Heart right ventricle (tissue), 16 donors: ENCODE data around the gene NEDD4L. TPM values are rescaled to one million over a fixed set of nuclear protein-coding genes. Genes with fewer than 3 reads are reported as not detected.
A peak's percentile ranks its signal among the peaks of the same experiment; 100 is the strongest.

ENCODE experiments used
- ATAC-seq, 8 donors: fragments of 200-7000 bp; cut with Tn5 transposase; one replicate each; pipeline ENCODE4 v1.9.1; 2020; ENCODE audit warnings: mild to moderate bottlenecking in 8 of 8, moderate library complexity in 8 of 8, moderate number of reproducible peaks in 1 of 8
- DNase-seq, 2 donors: peaks; one replicate each; pipeline ENCODE4 v3.0.0-alpha.2; 2020
- H3K27ac ChIP-seq, 10 donors: fragments of 200-600 bp; sonication (generic) in 2 of 10; one replicate each; pipeline versions ENCODE4 v1.5.0 to v1.8.0; 2020 to 2022; ENCODE audit warnings: mild to moderate bottlenecking in 3 of 10
- H3K27me3 ChIP-seq, 7 donors: fragments of 200-600 bp; one replicate each; pipeline ENCODE4 v1.8.0; 2021 to 2022; ENCODE audit warnings: mild to moderate bottlenecking in 2 of 7
- H3K36me3 ChIP-seq, 9 donors: fragments of 200-600 bp; sonication (generic) in 1 of 9; one replicate each; pipeline versions ENCODE4 v1.5.0 to v1.8.0; 2020 to 2022; ENCODE audit warnings: mild to moderate bottlenecking in 2 of 9
- H3K4me1 ChIP-seq, 9 donors: fragments of 200-600 bp; sonication (generic) in 1 of 9; one replicate each; pipeline versions ENCODE4 v1.5.0 to v1.8.0; 2020 to 2022; ENCODE audit warnings: mild to moderate bottlenecking in 4 of 9
- H3K4me3 ChIP-seq, 10 donors: fragments of 200-600 bp; sonication (generic) in 2 of 10; one replicate each; pipeline versions ENCODE4 v1.5.0 to v1.8.0; 2020 to 2022; ENCODE audit warnings: mild to moderate bottlenecking in 7 of 10, moderate library complexity in 2 of 10
- H3K9me3 ChIP-seq, 11 donors: fragments of 200-600 bp in 10 of 11; sonication (generic) in 2 of 11; one replicate each; pipeline versions ENCODE4 v1.5.0 to v1.8.0; 2013 to 2022; ENCODE audit warnings: mild to moderate bottlenecking in 2 of 11, control low read depth in 1 of 11, moderate library complexity in 1 of 11
- CTCF ChIP-seq, 9 donors: fragments of 200-600 bp; sonication (generic) in 2 of 9; IDR thresholded peaks; one replicate each; pipeline versions ENCODE4 v1.5.0 to v1.8.0; 2021 to 2022; ENCODE audit warnings: antibody characterized with exemption in 9 of 9, mild to moderate bottlenecking in 5 of 9, moderate library complexity in 1 of 9
- WGBS, 2 donors: extraction: QIAGEN DNeasy Blood & Tissue Kit; methylation state at CpG; one replicate each; pipeline ENCODE4 v1.1.7; 2013; ENCODE audit warnings: inconsistent platforms in 1 of 2; 5-methylcytosine and 5-hydroxymethylcytosine counted together
- intact Hi-C, 10 donors: fragments of 100-400 bp; cut with DNase I; formaldehyde crosslinking; loops; one replicate each; pipeline versions ENCODE4 v1.11.1 to v1.14.2; 2022
- polyA plus RNA-seq, 2 donors: library from polyadenylated mRNA; stranded (reverse); fragments of 200-250 nt; gene quantifications; one replicate each; pipeline ENCODE4 v1.2.3, GENCODE V29; 2013
- total RNA-seq, 10 donors: library from RNA; stranded (reverse); fragmentation: NEBNext Ultra II Directional in 3 of 10; extraction: Animal tissue kit (Norgen Biotek cat#: 25700) in 3 of 10; gene quantifications; one replicate each; pipeline versions ENCODE4 v1.2.1 to v1.2.4, GENCODE V29; 2021 to 2023
- donor health status: Arrhythmogenic right ventricular cardiomyopathy.
- donor health status: ischemic (EF 13 %, LVEDD 7.1; RV severe dilation, severe dysfunction).
- donor health status: healthy with polysubstance abuse.
- donor health status: DM: no; HTN: yes; CAD: no.
- donor health status: DM: no; HTN: no; CAD: no.
- donor health status: ischemic (EF 25% LVEDD 6.9; RV normal size, moderate dysfunction).
- donor health status: ischemic (EF 25% LVEDD 5.7; RV mildly dilated, moderate dysfunction).
- donor health status: healthy.
- donor health status: DM: yes; HTN: yes; CAD: no.
- donor health status: Ischemic cardiomyopathy.
- donor health status: ischemic (EF 35%, LVEDD 5.7; RV mildly dilated, moderate dysfunction).
- donor health status: nonischemic (EF 11% LVEDD 7.7; RV severe dilation, severe dysfunction).
- donor health status: DM: yes; HTN: yes; CAD: no.
- donor health status: PGD.
- donor health status: ischemic (EF 29% LVEDD 5.4; RV normal size, mild dysfunction).
- donor health status: nonischemic (EF 23%, LVEDD 6.1; RV moderate dilation, normal function).

Gene NEDD4L
- total and polyA plus RNA-seq, 12 donors = 9.6 to 67.1 (median 49.4) TPM

GRCh38 chr18:58275176-58275575 lies 231.2 kb downstream of the NEDD4L start:
- H3K36me3 ChIP-seq = no peaks in the 10 kb centered on the region
- no peaks in the 10 kb centered on the region for H3K9me3 ChIP-seq
- H3K27ac ChIP-seq = no peak overlapping the region
- 42 to 94% methylated on average over 1 of the region's 1 CpG for WGBS, 2 donors
- H3K27me3 ChIP-seq = no peaks in the 10 kb centered on the region
- no peak for TF ChIP-seq CTCF (IDR thresholded peaks at IDR 0.05)
- intact Hi-C loops = no loop called here
- no peak overlapping the region for H3K4me3 ChIP-seq
- no peak for DNase-seq
- ATAC-seq = no peak
- H3K4me1 ChIP-seq = peaks cover 0 to 73% (median 16%) of the 10 kb centered on the region in 9 donors

GRCh38 chr18:58276789-58277739 lies 233.0 kb downstream of the NEDD4L start:
- H3K27ac ChIP-seq = peak overlapping the region in 9 of 10 donors; percentile 2 to 71 (median 52)
- H3K4me3 ChIP-seq = peak overlapping the region in 1 of 10 donors; percentile 10
- no peak for TF ChIP-seq CTCF (IDR thresholded peaks at IDR 0.05)
- ATAC-seq = peak in 6 of 8 donors; percentile 15 to 43 (median 28)
- intact Hi-C loops = no loop called here
- 47 to 66% methylated on average over 10 of the region's 10 CpGs for WGBS, 2 donors
- H3K27me3 ChIP-seq = no peaks in the 10 kb centered on the region
- DNase-seq = no peak
- H3K9me3 ChIP-seq = no peaks in the 10 kb centered on the region
- H3K4me1 ChIP-seq = peaks cover 0 to 61% (median 16%) of the 10 kb centered on the region in 9 donors
- no peaks in the 10 kb centered on the region for H3K36me3 ChIP-seq

- no peak for ATAC-seq
These were observed 235.6 kb downstream of the NEDD4L start for GRCh38 chr18:58279504-58280175.

More at GRCh38 chr18:58279504-58280175, 235.6 kb downstream of the NEDD4L start:
- no peaks in the 10 kb centered on the region for H3K36me3 ChIP-seq
- 78 to 86% methylated on average over 7 of the region's 7 CpGs for WGBS, 2 donors
- DNase-seq = no peak
- H3K27ac ChIP-seq = no peak overlapping the region
- TF ChIP-seq CTCF (IDR thresholded peaks at IDR 0.05) = no peak
- H3K9me3 ChIP-seq = no peaks in the 10 kb centered on the region
- peaks cover 0 to 41% (median 0%) of the 10 kb centered on the region in 9 donors for H3K4me1 ChIP-seq
- no peak overlapping the region for H3K4me3 ChIP-seq
- H3K27me3 ChIP-seq = no peaks in the 10 kb centered on the region
- intact Hi-C loops = no loop called here
